IMR-90 (cell line): Measurements from ENCODE around the gene KIF22. TPM values are rescaled to one million over a fixed set of nuclear protein-coding genes. Genes with fewer than 3 reads are reported as not detected.

Source experiments
- ATAC-seq: fragments of 200-7000 bp; cut with Tn5 transposase; 2 replicates; pipeline ENCODE4 v1.9.1; 2020; ENCODE audit warnings: low read depth, mild to moderate bottlenecking, moderate library complexity
- BruUV-seq: library from RNA; stranded (reverse); fragments of 400-500 nt; replicated peaks from 2 replicates; lab custom pipeline; 2021; lab: Mats Ljungman, UMichigan
- CTCF ChIA-PET: fragments of 300-600 bp; formaldehyde crosslinking; extraction: SDS; loops from one replicate; lab custom pipeline; 2021; ENCODE audit warnings: antibody characterized with exemption; lab: Yijun Ruan, JAX
- POLR2A ChIA-PET: fragments of 300-600 bp; sonication (Branson Sonifier 250); formaldehyde crosslinking; loops from one replicate; lab custom pipeline; 2022; ENCODE audit warnings: antibody characterized with exemption; ENCODE audit not compliant: unreplicated experiment; lab: Charles Lee
- DNase-seq: peaks from one replicate; pipeline ENCODE4 v3.0.0; 2013
- H2AFZ ChIP-seq: replicated peaks from 2 replicates; pipeline ENCODE3; 2013; ENCODE audit warnings: low read length, mild to moderate bottlenecking; ENCODE audit not compliant: poor library complexity
- H2AK5ac ChIP-seq: 2 replicates; pipeline ENCODE4 v1.6.1; 2013; ENCODE audit warnings: low read depth, low read length, inconsistent platforms
- H2AK9ac ChIP-seq: replicated peaks from 2 replicates; pipeline ENCODE3; 2013; ENCODE audit warnings: mild to moderate bottlenecking, low read depth, low read length, moderate library complexity; ENCODE audit not compliant: poor library complexity
- H2BK120ac ChIP-seq: 2 replicates; pipeline ENCODE4 v1.6.1; 2013; ENCODE audit warnings: low read depth, low read length, inconsistent platforms
- H2BK15ac ChIP-seq: 3 replicates; pipeline ENCODE4 v1.6.1; 2013; ENCODE audit warnings: low read depth, low read length, inconsistent platforms
- H2BK20ac ChIP-seq: 2 replicates; pipeline ENCODE4 v1.6.1; 2013; ENCODE audit warnings: low read depth, mild to moderate bottlenecking, inconsistent platforms, low read length, moderate library complexity
- H2BK5ac ChIP-seq: 2 replicates; pipeline ENCODE4 v1.6.1; 2013; ENCODE audit warnings: mild to moderate bottlenecking, low read depth, low read length, inconsistent platforms; ENCODE audit not compliant: poor library complexity, severe bottlenecking
- H3K14ac ChIP-seq: replicated peaks from 2 replicates; pipeline ENCODE4 v1.6.1; 2013; ENCODE audit warnings: low read depth, low read length, inconsistent platforms
- H3K18ac ChIP-seq: 2 replicates; pipeline ENCODE4 v1.6.1; 2013; ENCODE audit warnings: low read depth, low read length, control low read depth
- H3K23ac ChIP-seq: 2 replicates; pipeline ENCODE4 v1.6.1; 2013; ENCODE audit warnings: low read depth, low read length, inconsistent platforms
- H3K27ac ChIP-seq: 2 replicates; pipeline ENCODE4 v1.5.1; 2013; ENCODE audit warnings: mild to moderate bottlenecking, control low read depth, low read length; ENCODE audit not compliant: insufficient read depth
- H3K27me3 ChIP-seq: 2 replicates; pipeline ENCODE4 v1.6.1; 2013; ENCODE audit warnings: low read length; ENCODE audit not compliant: control insufficient read depth, insufficient read depth
- H3K36me3 ChIP-seq: 2 replicates; pipeline ENCODE4 v1.6.1; 2013; ENCODE audit warnings: low read length, mixed read lengths; ENCODE audit not compliant: control insufficient read depth, insufficient read depth
- H3K4ac ChIP-seq: 2 replicates; pipeline ENCODE4 v1.6.1; 2013; ENCODE audit warnings: low read depth, low read length, inconsistent platforms
- H3K4me1 ChIP-seq: 2 replicates; pipeline ENCODE4 v1.6.1; 2013; ENCODE audit warnings: low read length, mixed read lengths; ENCODE audit not compliant: control insufficient read depth, insufficient read depth
- H3K4me2 ChIP-seq: 2 replicates; pipeline ENCODE4 v1.6.1; 2013; ENCODE audit warnings: low read depth, mild to moderate bottlenecking, control low read depth, low read length, moderate library complexity
- H3K4me3 ChIP-seq: 2 replicates; pipeline ENCODE4 v1.5.1; 2013; ENCODE audit warnings: low read depth, mild to moderate bottlenecking, control low read depth, low read length, moderate library complexity; ENCODE audit not compliant: insufficient read depth
- H3K56ac ChIP-seq: 2 replicates; pipeline ENCODE4 v1.6.1; 2013; ENCODE audit warnings: low read length, inconsistent platforms; ENCODE audit not compliant: insufficient read depth; ENCODE audit errors: extremely low read depth
- H3K79me1 ChIP-seq, 2 experiments: 2 replicates each; pipeline ENCODE4 v1.6.1; 2013; ENCODE audit warnings: low read length in 2 of 2, inconsistent platforms in 1 of 2, low read depth in 1 of 2
- H3K9ac ChIP-seq: 2 replicates; pipeline ENCODE4 v1.6.1; 2013; ENCODE audit warnings: low read depth, low read length, control low read depth
- H3K9me1 ChIP-seq: 2 replicates; pipeline ENCODE4 v1.6.1; 2013; ENCODE audit warnings: low read length, inconsistent platforms; ENCODE audit not compliant: insufficient read depth
- H3K9me3 ChIP-seq: 2 replicates; pipeline ENCODE4 v1.6.1; 2013; ENCODE audit warnings: low read length; ENCODE audit not compliant: control insufficient read depth, insufficient read depth
- H4K20me1 ChIP-seq: 2 replicates; pipeline ENCODE4 v1.6.1; 2013; ENCODE audit warnings: low read length, inconsistent platforms; ENCODE audit not compliant: insufficient read depth
- H4K5ac ChIP-seq: 2 replicates; pipeline ENCODE4 v1.6.1; 2013; ENCODE audit warnings: mild to moderate bottlenecking, low read depth, low read length, control low read depth
- H4K8ac ChIP-seq, 2 experiments: 2 replicates each; pipeline ENCODE4 v1.6.1; 2013; ENCODE audit warnings: low read depth in 2 of 2, low read length in 2 of 2, control low read depth in 1 of 2, inconsistent platforms in 1 of 2
- H4K91ac ChIP-seq: 2 replicates; pipeline ENCODE4 v1.6.1; 2013; ENCODE audit warnings: low read depth, low read length, inconsistent platforms; ENCODE audit not compliant: insufficient read depth
- BHLHE40 ChIP-seq: fragments of 150-350 bp; IDR thresholded peaks from 2 replicates; pipeline ENCODE4 v1.6.1; 2016; ENCODE audit warnings: mild to moderate bottlenecking, low read depth, low read length
- CHD1 ChIP-seq: IDR thresholded peaks from 2 replicates; pipeline ENCODE4 v1.6.1; 2012; ENCODE audit warnings: low read depth, low read length, improper control_type of control experiment
- ELK1 ChIP-seq: fragments of 150-350 bp; IDR thresholded peaks from 2 replicates; pipeline ENCODE4 v1.6.1; 2016; ENCODE audit warnings: low read depth, mild to moderate bottlenecking, low read length, moderate library complexity, borderline replicate concordance
- MAFK ChIP-seq: IDR thresholded peaks from 2 replicates; pipeline ENCODE4 v1.6.1; 2012; ENCODE audit warnings: low read depth, low read length, improper control_type of control experiment
- MAZ ChIP-seq: IDR thresholded peaks from 2 replicates; pipeline ENCODE4 v1.6.1; 2012; ENCODE audit warnings: low read depth, mild to moderate bottlenecking, low read length, improper control_type of control experiment, moderate library complexity, borderline replicate concordance
- MXI1 ChIP-seq: IDR thresholded peaks from 2 replicates; pipeline ENCODE4 v1.6.1; 2012; ENCODE audit warnings: low read depth, mild to moderate bottlenecking, low read length, moderate library complexity, borderline replicate concordance
- NFE2L2 ChIP-seq: fragments of 150-350 bp; IDR thresholded peaks from 2 replicates; pipeline ENCODE4 v1.6.1; 2016; ENCODE audit warnings: low read depth, mild to moderate bottlenecking, low read length
- POLR2A ChIP-seq: IDR thresholded peaks from 2 replicates; pipeline ENCODE4 v1.6.1; 2012; ENCODE audit warnings: mild to moderate bottlenecking, low read depth, low read length
- RAD21 ChIP-seq: IDR thresholded peaks from 2 replicates; pipeline ENCODE4 v1.6.1; 2012; ENCODE audit warnings: low read length, improper control_type of control experiment
- RCOR1 ChIP-seq: IDR thresholded peaks from 2 replicates; pipeline ENCODE4 v1.6.1; 2012; ENCODE audit warnings: mild to moderate bottlenecking, low read length, improper control_type of control experiment; ENCODE audit not compliant: insufficient replicate concordance
- WGBS, 2 experiments: methylation state at CpG; one replicate each; pipeline versions ENCODE4 v1.1.5 to v1.1.7; 2013; ENCODE audit warnings: missing lambda C conversion rate in 2 of 2; ENCODE audit not compliant: insufficient read length in 1 of 2; ENCODE audit errors: extremely low coverage in 2 of 2; 5-methylcytosine and 5-hydroxymethylcytosine counted together
- dilution Hi-C: fragments of 300-500 bp; cut with HindIII; formaldehyde crosslinking; loops from one replicate; pipeline ENCODE4 v1.14.3; 2018; ENCODE audit warnings: low sequenced_read_pairs; ENCODE audit not compliant: unreplicated experiment
- in situ Hi-C: fragments of 300-500 bp; cut with MboI; formaldehyde crosslinking; loops from 3 replicates; pipeline ENCODE4 v1.14.3; 2019; ENCODE audit warnings: low sequenced_read_pairs, inconsistent platforms, mixed read lengths
- intact Hi-C: fragments of 100-400 bp; cut with micrococcal nuclease; formaldehyde crosslinking; loops from 2 replicates; pipeline ENCODE4 v1.10.0; 2022
- polyA plus RNA-seq, 3 experiments: library from polyadenylated mRNA; depleted of rRNA; stranded (reverse); fragments of >200 nt; gene quantifications; 2 replicates each; pipeline ENCODE4 v1.2.3, GENCODE V29; 2012; ENCODE audit warnings: low replicate concordance in 1 of 3
- total RNA-seq: library from RNA; depleted of rRNA; stranded (reverse); fragments of >200 nt; gene quantifications from 2 replicates; pipeline ENCODE4 v1.2.3, GENCODE V29; 2012

KIF22 gene
- total and polyA plus RNA-seq, 2 of the 4 experiments (the other 2 are of a cell fraction): 43.0 to 65.1 TPM

GRCh38 chr16:29843931-29844330 is 53.4 kb downstream of the KIF22 start:
- TF ChIP-seq POLR2A: no peak
- TF ChIP-seq MXI1: no peak
- no peak for TF ChIP-seq RCOR1
- TF ChIP-seq NFE2L2: no peak
- no peak for TF ChIP-seq MAFK
- TF ChIP-seq RAD21: no peak
- TF ChIP-seq MAZ: no peak
- no peak for TF ChIP-seq BHLHE40
- no peak for TF ChIP-seq CHD1
- no peak for TF ChIP-seq ELK1
- Histone ChIP-seq H3K56ac (no peak overlapping the region), H3K9me3 (no peaks in the 10 kb centered on the region), H2BK5ac (no peak overlapping the region), H3K4me1 (no peaks in the 10 kb centered on the region; the same call in 1 of the 2 replicates), H3K36me3 (peaks cover 76% of the 10 kb centered on the region), H3K79me1 (peaks cover 0 to 32% of the 10 kb centered on the region in 2 experiments; a peak in 1 of 4 replicates), H2AFZ (no peak overlapping the region), H3K23ac (no peak overlapping the region), H3K27ac (no peak overlapping the region), H2BK120ac (no peak overlapping the region), H4K20me1 (no peaks in the 10 kb centered on the region; the same call in 1 of the 2 replicates), H3K9me1 (no peaks in the 10 kb centered on the region), H4K5ac (no peak overlapping the region), H2AK5ac (no peak overlapping the region), H4K91ac (no peak overlapping the region), H3K18ac (no peak overlapping the region), H3K14ac (no peak overlapping the region), H4K8ac (no peak overlapping the region), H2BK20ac (no peak overlapping the region), H3K4ac (no peak overlapping the region), H2AK9ac (no peak overlapping the region), H3K27me3 (no peaks in the 10 kb centered on the region), H2BK15ac (no peak overlapping the region), H3K4me3 (no peak overlapping the region), H3K4me2 (no peak overlapping the region), H3K9ac (no peak overlapping the region)
- POLR2A ChIA-PET: no interaction called here
- intact Hi-C loops: no loop called here
- CTCF ChIA-PET: interaction anchor here (0.6 kb wide), 1 partner anchor 19 kb away, joined by 4 read pairs; no protein-coding TSS in a partner anchor
- no CpG with 5 or more reads among the region's 8 CpGs for WGBS, 2 experiments
- no TSS peak for BruUV-seq
- no peak for ATAC-seq
- in situ Hi-C loops: no loop called here
- DNase-seq: no peak
- dilution Hi-C loops: no loop called here
